GM23248 (cell line): ENCODE results near the gene MXRA5.

Experiments used
- EZH2 ChIP-seq: fragments of 200-600 bp; sonication (generic); IDR thresholded peaks from 2 replicates; pipeline ENCODE4 v1.6.1; 2018; ENCODE audit warnings: antibody characterized with exemption, mild to moderate bottlenecking; ENCODE audit not compliant: insufficient read depth, poor library complexity, severe bottlenecking
- EZH2phosphoT487 ChIP-seq: fragments of 200-600 bp; sonication (generic); IDR thresholded peaks from 2 replicates; pipeline ENCODE4 v1.6.1; 2018; ENCODE audit warnings: antibody characterized with exemption, moderate library complexity, mild to moderate bottlenecking, low read depth; ENCODE audit not compliant: insufficient read depth

DNA sequence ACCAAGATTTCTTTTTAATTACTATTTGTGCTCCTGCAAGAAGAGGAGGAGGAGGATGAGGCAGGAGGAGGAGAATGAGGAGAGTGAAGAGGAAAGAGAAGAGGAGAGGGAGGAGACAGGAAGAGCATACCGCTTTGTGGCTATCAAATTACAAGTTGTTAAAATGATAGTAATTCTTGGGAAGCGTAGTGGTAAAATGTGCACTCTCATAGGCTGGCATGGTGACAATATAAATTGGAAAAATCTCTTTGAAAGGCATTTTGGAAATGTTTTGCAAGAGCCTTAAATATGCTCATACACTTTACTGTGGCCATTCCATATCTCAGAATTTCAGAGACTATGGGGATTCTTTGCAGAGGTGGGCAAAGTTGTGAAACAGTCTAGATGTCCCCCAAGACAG is 53.2 kb downstream of the MXRA5 start:
- TF ChIP-seq EZH2phosphoT487 (no peak), EZH2 (no peak)
